GM12864 (cell line): ENCODE results near the gene STK35.

Experiments used
- DNase-seq: peaks from one replicate; pipeline ENCODE4 v3.0.0-alpha.2; 2011; ENCODE audit warnings: low read depth
- H3K4me3 ChIP-seq: 2 replicates; pipeline ENCODE4 v1.5.1; 2011; ENCODE audit warnings: mild to moderate bottlenecking, low read depth, low read length, control low read depth
- CTCF ChIP-seq: IDR thresholded peaks from 2 replicates; pipeline ENCODE4 v1.5.1; 2011; ENCODE audit warnings: low read depth, mild to moderate bottlenecking, moderate library complexity, low read length, control low read depth, inconsistent platforms; ENCODE audit errors: missing control alignments

STK35 gene

GRCh38 chr20:2125474-2126112 lies 24.0 kb downstream of the STK35 start:
- no peak overlapping the region for H3K4me3 ChIP-seq
- no peak for TF ChIP-seq CTCF
- DNase-seq, result no peak

GRCh38 chr20:2127238-2127637 lies 25.6 kb downstream of the STK35 start:
- H3K4me3 ChIP-seq, result no peak overlapping the region
- no peak for DNase-seq
- TF ChIP-seq CTCF, result no peak

GRCh38 chr20:2128542-2128941 lies 26.9 kb downstream of the STK35 start:
- no peak for DNase-seq
- no peak for TF ChIP-seq CTCF
- H3K4me3 ChIP-seq, result no peak overlapping the region

GRCh38 chr20:2130062-2130591 lies 28.5 kb downstream of the STK35 start:
- H3K4me3 ChIP-seq, result no peak overlapping the region
- peak; percentile 16 for DNase-seq
- TF ChIP-seq CTCF, result no peak

- DNase-seq, result no peak
- no peak for TF ChIP-seq CTCF
- H3K4me3 ChIP-seq, result no peak overlapping the region
These were observed 29.1 kb downstream of the STK35 start for GRCh38 chr20:2130683-2131082.

GRCh38 chr20:2131366-2131765 lies 29.7 kb downstream of the STK35 start:
- no peak overlapping the region for H3K4me3 ChIP-seq
- DNase-seq, result no peak
- TF ChIP-seq CTCF, result no peak

GRCh38 chr20:2132461-2132901 lies 30.9 kb downstream of the STK35 start:
- TF ChIP-seq CTCF, result no peak
- DNase-seq, result no peak
- no peak overlapping the region for H3K4me3 ChIP-seq
